ENCODE results near the gene KIF1C.

KIF1C gene

GRCh38 chr17:4987767-4988567 is 9.8 kb upstream of the KIF1C start:
- H3K27ac ChIP-seq (replicated peaks) = peak overlapping the region; percentile 55
- H3K27me3 ChIP-seq (ENCODE audit: insufficient read depth, poor library complexity, severe bottlenecking) = no peaks in the 10 kb centered on the region
- DNase-seq (ENCODE audit: low read depth in 1 of 2, low spot score in 1 of 2) = no peak
- TF ChIP-seq GABPA (IDR thresholded peaks at IDR 0.05; ENCODE audit: low read depth) (no peak), CTCF (IDR thresholded peaks at IDR 0.05; ENCODE audit: insufficient read depth, low read length) (no peak), REST (IDR thresholded peaks at IDR 0.05; ENCODE audit: insufficient replicate concordance, low read depth) (no peak), SPI1 (IDR thresholded peaks at IDR 0.05; ENCODE audit: borderline replicate concordance, low read depth) (no peak), POLR2AphosphoS5 (IDR thresholded peaks at IDR 0.05; ENCODE audit: low read depth) (no peak)
- H3K4me3 ChIP-seq (replicated peaks; ENCODE audit: insufficient read depth, low read length) = peak overlapping the region; percentile 69

DNA sequence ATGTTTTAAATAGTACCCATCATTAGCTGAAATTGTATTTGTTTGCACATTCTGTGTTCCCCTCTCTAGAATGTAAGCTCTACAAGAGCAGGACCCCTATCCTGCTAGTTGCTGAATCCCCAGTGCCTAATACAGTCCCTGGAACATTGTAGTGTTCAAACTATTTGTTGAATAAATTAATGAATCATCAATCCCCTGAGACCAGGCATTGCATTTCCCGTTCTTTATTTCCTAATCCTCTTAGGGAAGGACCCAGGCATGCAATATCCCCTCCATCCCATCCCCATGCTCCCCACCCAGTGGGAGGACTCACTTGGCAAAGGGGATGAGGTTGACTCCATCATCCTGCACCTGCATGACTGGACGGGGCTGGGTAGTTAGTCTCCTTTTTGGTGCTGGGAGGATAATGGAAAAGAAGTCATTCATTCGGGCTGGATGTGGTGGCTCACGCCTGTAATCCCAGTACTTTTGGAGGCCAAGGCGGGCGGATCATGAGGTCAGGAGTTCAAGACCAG is 3.6 kb upstream of the KIF1C start:
- no peak for TF ChIP-seq POLR2AphosphoS5 (IDR thresholded peaks at IDR 0.05; ENCODE audit: low read depth)
- no peak for TF ChIP-seq GABPA (IDR thresholded peaks at IDR 0.05; ENCODE audit: low read depth)
- TF ChIP-seq CTCF (IDR thresholded peaks at IDR 0.05; ENCODE audit: insufficient read depth, low read length) = no peak
- TF ChIP-seq SPI1 (IDR thresholded peaks at IDR 0.05; ENCODE audit: borderline replicate concordance, low read depth) = no peak
- TF ChIP-seq REST (IDR thresholded peaks at IDR 0.05; ENCODE audit: insufficient replicate concordance, low read depth) = no peak
- Histone ChIP-seq H3K4me3 (replicated peaks; ENCODE audit: insufficient read depth, low read length) (no peak overlapping the region), H3K27me3 (ENCODE audit: insufficient read depth, poor library complexity, severe bottlenecking) (no peaks in the 10 kb centered on the region), H3K27ac (replicated peaks) (no peak overlapping the region)
- DNase-seq (ENCODE audit: low read depth in 1 of 2, low spot score in 1 of 2) = no peak

- H3K27ac ChIP-seq (replicated peaks) = peak overlapping the region; percentile 46; the same call in 1 of the 2 replicates
- no peaks in the 10 kb centered on the region for H3K27me3 ChIP-seq (ENCODE audit: insufficient read depth, poor library complexity, severe bottlenecking)
- TF ChIP-seq GABPA (IDR thresholded peaks at IDR 0.05; ENCODE audit: low read depth) (no peak), SPI1 (IDR thresholded peaks at IDR 0.05; ENCODE audit: borderline replicate concordance, low read depth) (no peak), POLR2AphosphoS5 (IDR thresholded peaks at IDR 0.05; ENCODE audit: low read depth) (no peak), REST (IDR thresholded peaks at IDR 0.05; ENCODE audit: insufficient replicate concordance, low read depth) (no peak), CTCF (IDR thresholded peaks at IDR 0.05; ENCODE audit: insufficient read depth, low read length) (no peak)
- DNase-seq (ENCODE audit: low read depth in 1 of 2, low spot score in 1 of 2) = no peak
- peak overlapping the region; percentile 68 for H3K4me3 ChIP-seq (replicated peaks; ENCODE audit: insufficient read depth, low read length)
Observed at GRCh38 chr17:4998027-4998731, 429 bp downstream of the KIF1C start.

All from HL-60 (cell line).